GM18520 (cell line): ENCODE data around the gene SLC16A5.
"Not testable (repeated sequence)": the region's sequence is repeated elsewhere in the genome, so short reads cannot be mapped to it uniquely, and the experiment has no call there.

Experiments used
- ATAC-seq: cut with Tn5 transposase; IDR thresholded peaks from one replicate; pipeline ENCODE4 v1.9.1; 2021; ENCODE audit not compliant: unreplicated experiment

SLC16A5 gene

DNA sequence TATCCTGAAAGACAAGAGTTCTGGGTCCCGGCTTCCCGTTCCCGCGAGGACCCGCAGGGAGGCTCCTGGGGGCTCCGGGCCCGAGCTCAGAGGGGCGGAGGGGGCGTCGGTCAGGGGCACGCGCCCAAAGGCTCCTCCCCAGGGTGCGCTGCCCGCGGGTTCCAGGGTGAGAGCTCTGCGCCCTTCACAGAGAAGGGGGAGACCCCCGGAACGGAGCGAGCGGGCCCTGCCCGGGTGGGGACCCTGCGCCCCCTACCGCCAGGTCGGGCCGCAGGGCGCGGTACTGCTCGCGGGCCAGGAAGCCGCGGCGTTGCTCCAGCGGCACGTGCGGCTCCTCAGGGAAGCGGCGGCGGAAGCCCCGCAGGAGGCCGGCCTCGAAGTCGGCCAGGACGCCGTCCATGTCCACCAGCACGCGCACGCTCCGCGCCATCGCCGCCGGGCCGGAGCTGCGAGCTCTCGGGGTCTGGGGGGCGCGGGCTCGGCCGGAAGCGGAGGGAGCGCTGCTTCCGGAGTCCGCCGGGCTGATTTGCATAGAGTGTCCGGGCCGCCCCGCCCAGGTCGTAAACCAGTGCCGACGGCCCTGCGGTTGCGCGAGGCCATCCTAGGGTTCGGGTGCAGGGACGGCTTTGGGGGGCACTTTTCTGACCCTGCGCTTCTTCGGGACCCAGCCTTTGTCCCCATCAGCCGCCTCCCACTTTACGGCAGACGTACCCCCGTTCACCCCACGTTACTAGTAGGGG, 43.7 kb downstream of the SLC16A5 start, which contains the start of gene NT5C:
TSS of gene NT5C (minus strand) at position 465 of the 740 bp plus-strand sequence. CDS start at position 430, 35 bp downstream.
- ATAC-seq: peak; percentile 69

DNA sequence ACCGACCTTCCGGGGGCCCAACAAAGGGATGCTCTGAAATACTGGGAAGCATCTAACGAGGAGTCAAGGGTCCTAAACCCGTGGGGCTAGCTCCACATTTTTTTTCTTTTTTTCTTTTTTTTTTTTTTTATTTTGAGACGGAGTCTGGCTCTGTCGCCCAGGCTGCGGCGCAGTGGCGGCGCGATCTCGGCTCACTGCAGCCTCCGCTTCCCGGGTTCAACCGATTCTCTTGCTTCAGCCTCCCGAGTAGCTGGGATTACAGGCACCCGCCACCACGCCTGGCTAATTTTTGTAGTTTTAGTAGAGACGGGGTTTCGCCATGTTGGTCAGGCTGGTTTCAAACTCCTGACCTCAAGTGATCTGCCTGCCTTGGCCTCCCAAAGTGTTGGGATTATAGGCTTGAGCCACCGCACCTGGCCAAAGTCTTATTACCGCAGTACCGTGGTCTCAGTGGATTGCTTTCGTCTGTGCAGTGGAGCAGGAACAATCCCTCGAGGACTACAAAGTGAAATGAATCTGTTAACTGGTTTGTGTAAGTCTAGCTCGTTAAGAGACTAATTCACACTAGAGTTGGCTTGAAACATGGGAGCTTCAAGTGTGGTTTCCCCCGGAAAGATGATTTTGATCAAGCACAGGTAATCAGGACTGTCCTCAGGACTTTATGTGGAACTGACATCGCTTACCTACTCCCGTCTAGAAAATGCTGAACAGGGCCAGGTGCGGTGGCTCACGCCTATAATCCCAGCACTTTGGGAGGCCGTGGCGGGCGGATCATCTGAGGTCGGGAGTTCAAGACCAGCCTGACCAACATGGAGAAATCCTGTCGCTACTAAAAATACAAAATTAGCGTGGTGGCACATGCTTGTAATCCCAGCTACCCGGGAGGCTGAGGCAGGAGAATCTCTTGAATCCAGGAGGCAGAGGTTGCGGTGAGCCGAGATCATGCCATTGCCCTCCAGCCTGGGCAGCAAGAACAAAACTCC, 44.6 kb downstream of the SLC16A5 start:
- ATAC-seq: not testable (repeated sequence)

DNA sequence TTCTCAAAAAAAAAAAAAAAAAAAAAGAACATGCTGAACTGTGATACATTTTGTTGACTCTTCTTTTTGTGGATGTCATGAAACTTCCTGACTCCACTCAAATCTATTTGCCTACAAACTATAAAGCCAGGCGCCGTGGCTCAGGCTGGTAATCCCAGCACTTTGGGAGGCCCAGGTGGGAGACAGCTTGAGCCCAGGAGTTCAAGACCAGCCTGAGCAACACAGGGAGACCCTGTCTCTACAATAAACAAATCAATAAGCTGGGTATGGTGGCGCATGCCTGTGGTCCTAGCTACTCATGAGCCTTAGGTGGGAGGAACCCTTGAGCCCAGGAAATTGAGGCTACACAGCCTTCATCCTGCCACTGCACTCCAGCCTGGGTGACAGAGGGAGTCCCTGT, 45.2 kb downstream of the SLC16A5 start:
- no peak for ATAC-seq

DNA sequence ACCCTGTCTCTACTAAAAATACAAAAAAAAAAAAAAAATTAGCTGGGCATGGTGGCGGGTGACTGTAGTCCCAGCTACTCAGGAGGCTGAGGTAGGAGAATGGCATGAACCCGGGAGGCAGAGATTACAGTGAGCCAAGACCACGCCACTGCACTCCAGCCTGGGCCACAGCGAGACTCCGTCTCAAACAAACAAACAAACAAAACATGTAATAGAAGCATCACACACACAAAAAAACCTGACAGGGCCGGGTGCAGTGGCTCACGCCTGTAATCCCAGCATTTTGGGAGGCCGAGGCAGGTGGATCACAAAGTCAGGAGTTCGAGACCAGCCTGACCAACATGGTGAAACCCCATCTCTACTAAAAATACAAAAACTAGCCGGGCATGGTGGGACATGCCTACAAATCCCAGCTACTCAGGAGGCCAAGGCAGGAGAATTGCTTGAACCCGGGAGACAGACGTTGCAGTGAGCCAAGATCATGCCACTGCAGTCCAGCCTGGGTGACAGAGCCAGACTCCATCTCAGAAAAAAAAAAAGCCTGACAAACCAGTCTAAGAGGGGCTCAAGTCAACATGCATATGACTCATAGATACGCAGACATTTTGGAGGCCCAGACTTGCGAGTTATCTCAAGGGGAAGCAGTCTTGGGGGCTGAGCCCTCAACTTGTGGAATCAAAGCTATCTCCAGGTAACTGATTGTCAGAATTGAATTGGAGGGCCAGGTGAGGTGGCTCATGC, 46.0 kb downstream of the SLC16A5 start:
- ATAC-seq: not testable (repeated sequence)

DNA sequence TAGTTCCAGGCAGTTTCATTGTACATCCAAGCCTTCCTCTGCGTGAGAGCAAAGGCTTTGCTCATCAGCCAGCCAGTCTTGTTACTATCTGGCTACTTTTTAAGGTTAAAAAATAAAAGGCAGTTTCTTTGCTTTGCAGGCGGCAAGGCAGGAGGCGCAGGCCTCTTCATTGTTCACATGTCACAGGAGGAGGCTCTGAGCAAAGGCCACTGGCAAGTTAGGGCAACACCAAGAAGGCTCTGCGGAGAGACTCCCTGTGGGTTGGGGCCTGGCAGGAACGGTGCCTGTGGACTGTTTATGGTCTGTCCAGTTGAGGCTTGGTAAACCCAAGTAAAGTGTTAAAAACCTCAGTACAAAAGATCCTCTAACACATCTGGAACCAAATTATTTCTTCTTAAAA, 47.7 kb downstream of the SLC16A5 start:
- ATAC-seq: no peak

DNA sequence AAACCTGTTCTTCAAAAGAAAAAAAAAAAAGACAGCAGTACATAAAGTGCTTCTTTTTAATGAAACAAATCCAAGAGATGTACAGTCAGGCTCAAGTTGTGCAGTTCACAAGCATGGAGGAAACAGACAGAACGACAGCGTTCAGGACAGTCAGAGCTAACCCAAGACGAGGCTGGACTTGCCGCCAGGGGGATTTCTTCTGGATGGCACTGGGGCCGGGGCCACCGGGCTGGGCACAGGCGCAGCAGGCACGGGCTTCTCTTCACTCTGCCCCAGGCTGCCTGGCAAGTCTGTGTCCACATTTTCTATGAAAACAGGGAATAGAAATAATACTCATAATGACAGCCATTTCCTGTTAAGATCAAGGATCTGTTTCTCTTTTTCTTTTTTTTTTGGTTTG, 48.2 kb downstream of the SLC16A5 start:
- ATAC-seq: no peak

DNA sequence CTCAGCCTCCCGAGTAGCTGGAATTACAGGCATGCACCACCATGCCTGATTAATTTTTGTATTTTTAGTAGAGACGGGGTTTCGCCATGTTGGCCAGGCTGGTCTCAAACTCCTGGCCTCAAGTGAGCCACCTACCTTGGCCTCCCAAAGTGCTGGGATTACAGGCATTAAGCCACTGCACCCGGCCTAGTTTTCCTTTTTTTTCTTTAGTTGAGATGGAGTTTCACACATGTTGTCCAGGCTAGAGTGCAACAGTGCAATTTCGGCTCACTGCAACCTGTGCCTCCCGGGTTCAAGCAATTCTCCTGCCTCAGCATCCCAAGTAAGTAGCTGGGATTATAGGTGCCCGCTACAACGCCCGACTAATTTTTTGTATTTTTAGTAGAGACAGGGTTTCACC, 50.0 kb downstream of the SLC16A5 start:
- ATAC-seq: not testable (repeated sequence)

DNA sequence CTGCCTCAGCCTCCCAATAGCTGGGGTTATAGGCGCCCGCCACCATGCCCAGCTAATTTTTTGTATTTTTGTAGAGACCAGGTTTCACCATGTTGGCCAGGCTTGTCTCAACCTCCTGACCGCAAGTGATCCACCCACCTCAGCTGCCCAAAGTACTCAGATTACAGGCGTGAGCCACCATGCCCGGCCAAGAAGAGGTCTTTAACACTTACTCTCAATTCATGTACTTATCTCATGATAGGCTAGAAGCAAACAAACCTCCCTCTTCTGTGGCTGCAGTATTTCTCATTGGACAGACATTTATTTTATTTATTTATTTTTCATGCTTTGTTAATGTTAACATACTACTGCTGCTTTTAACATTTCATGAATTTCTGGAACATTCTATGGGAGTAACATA, 50.8 kb downstream of the SLC16A5 start:
- no peak for ATAC-seq

DNA sequence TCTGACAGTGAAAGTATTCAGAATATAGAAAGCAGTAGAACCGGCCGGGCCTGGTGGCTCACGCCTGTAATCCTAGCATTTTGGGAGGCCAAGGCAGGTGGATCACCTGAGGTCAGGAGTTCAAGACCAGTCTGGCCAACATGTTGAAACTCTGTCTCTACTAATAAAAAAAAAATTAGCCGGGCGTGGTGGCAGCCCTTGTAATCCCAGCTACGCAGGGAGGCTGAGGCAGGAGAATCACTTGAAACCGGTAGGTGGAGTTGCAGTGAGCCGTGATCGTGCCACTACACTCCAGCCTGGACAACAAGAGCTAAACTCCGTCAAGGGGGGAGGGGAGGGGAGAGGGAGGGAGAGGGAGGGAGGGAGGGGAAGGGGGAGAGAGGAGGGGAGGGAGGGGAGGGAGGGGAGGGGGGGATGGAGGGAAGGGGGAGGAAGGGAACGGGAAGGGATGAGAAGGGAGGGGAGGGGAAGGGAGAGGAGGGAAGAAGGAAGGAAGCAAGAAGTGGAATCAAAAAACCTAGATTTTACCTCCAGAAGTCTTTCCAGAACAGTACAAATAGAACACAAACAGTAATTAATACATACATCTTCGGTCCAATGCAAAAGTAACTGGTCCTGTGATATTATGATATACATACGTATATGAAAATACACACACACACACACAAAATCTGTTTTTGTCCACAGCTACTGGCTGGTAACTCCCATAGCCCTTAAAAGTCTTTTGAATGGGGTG, 54.6 kb downstream of the SLC16A5 start:
- ATAC-seq: no peak

DNA sequence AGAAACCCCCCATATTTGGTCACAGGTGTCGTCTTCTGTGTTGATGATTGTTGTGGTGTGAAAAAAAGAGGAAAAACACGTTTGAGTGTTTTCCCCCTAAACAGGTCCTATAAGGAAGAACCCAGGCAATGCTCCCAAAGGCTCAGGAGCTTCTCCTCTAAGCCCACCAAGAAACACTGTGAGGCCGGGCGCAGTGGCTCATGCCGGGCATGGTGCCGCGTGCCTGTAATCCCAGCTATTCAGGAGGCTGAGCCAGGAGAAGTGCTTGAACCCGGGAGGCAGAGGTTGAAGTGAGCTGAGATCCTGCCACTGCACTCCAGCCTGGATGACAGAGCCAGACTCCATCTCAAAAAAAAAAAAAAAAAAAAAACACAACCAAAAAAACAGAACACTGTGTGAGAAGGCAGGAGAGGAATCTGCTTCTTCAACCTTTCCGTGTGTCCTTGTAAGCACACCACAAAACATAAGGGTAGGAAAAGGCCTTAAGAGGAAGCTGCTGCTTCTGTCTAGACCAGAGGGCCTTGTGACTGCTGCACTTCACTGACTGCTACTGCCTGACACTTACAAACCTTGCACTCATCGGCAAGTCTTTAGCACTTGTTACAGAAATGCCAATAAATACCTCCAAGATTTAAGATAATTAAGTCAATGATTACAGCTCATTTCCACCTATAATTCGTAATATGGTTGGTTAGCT, 57.2 kb downstream of the SLC16A5 start:
- no peak for ATAC-seq

DNA sequence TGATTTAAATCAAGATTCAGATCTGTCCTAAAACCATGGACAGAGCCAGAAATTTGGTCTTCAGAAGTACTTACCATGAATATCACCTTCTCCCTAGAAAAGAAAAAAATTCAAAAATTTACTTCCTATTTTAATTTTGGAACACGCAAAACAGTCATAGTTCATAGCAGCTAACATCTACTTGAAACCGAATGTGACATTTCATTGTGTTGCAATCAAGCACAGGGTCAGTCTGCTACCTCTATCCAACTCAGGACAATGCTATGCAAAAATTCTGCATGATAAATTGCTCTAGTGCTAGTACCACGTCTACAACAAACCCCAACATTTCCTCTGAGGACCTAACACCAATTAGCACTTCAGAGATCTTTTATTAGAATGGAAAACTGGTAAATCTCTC, 58.8 kb downstream of the SLC16A5 start:
- no peak for ATAC-seq

DNA sequence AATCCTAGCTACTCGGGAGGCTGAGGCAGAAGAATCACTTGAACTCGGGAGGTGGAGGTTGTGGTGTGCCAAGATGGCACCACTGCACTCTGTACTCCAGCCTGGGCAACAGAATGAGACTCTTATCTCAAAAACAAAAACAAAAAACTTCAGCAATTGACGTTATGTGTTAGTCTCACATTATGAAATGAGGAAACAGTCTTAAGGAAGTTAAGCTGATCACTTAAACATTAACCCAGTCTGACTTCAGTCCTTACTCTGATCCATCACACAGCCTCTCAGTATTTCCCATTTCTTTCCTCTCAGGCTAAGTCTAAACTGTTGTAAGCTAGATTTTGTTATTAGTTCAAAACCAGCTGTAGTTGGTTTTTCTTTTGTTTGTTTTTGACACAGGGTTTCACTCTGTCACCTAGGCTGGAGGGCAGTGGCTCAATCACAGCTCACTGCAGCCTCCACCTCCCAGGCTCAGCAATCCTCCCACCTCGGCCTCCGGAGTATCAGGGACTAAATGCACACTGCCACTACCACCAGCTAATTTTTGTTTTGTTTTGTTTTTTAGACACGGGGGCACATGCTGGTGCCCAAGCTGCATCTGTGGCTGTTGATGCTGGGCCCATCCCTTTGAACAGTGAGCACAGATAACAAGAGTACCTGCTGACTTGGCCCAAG, 60.3 kb downstream of the SLC16A5 start:
- no peak for ATAC-seq

DNA sequence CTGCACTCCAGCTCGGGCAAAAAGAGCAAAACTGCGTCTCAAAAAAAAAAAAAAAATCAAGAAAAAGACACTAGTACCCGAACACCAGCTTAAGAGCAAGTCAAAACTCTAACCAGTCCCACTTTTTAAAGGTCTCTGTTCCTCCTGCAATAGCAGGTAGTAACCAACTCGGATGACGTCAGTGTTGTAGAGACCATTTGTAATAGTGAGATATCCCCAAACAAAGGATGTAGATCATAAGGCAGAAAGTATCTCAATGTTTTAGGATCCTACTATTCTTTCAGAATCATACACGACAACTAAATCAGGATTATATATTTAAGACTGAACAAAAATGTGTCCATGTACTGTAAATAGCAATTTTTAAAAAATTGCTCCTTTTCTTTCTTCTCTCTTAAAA, 64.2 kb downstream of the SLC16A5 start:
- ATAC-seq: no peak

DNA sequence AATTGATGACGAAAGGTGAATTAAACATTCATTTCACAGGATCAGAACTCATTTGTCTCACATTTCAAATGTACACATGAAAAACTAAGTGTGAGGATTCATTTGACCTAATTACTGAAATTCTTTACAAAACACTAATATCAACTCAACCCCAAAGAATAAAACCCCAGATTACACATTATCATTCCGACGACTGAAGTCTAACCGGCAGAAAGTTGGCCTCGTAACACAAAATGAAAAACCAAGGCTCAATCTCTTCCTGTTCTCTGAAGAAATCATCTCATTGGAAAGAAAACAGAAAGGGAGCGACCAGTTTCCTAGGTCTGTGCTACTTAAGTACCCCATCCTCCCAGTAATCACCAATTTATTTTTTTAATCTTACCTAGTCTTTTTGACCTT, 64.8 kb downstream of the SLC16A5 start:
- ATAC-seq: no peak

DNA sequence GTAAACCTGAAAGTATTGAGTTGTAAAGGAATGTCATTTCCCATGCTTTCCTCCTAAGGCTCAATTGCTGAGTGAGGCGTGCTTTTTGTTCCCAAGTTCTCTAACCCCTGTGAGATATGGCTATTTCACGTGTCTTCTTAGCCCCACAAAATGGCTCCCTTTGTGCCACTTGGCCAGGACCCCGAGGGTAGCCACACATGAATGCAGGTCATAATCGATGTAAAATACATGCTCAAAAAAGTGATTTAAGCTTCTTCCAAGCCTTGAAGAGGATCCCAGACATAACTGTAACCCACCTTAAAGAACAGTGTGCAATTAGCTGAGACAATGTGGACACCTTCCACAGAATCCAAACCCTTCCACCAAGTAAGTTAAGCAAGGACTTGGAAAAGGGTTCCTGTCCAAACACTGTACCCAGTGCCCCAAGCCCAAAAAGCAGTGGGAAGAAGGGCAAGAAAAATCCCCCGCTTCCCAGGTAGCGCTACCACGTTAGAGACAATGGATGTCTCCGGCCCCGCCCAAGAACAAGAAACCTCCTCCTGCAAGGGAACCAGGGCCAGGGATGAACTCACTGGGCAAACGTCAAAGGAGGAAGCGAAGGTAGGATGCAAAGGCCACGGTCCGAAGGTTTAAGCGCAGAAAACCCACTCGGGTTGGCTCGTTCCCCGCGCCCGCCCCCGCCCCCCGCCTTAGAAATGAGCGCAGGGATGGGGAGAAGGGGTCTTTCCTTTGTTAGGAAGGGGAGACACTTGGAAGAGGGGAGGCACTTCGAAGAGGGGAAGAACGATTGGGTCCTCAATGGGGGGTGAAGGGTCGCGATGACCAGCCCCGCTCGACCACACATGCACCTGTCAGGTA, 65.4 kb downstream of the SLC16A5 start:
- ATAC-seq: no peak

DNA sequence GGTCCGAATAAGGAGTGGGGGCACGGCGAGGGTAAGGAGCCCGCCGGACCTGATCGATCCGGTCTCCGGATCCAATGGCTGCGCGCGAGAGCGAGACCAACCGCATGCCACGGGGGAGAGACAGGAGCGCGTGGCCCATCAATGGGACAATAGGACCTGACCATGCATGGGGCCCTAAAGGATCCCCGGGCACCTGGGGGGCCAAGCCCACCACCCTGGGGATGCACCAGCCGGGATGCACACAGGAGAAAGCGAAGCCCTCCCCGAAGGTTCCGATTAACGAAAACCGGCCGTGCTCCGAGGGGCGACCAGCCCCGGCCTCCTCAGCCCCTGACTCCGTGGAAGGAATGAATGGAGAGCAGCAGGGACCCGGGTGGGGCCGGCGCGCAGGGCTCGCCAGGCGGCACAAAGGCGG, 66.0 kb downstream of the SLC16A5 start:
- peak; percentile 19 for ATAC-seq

DNA sequence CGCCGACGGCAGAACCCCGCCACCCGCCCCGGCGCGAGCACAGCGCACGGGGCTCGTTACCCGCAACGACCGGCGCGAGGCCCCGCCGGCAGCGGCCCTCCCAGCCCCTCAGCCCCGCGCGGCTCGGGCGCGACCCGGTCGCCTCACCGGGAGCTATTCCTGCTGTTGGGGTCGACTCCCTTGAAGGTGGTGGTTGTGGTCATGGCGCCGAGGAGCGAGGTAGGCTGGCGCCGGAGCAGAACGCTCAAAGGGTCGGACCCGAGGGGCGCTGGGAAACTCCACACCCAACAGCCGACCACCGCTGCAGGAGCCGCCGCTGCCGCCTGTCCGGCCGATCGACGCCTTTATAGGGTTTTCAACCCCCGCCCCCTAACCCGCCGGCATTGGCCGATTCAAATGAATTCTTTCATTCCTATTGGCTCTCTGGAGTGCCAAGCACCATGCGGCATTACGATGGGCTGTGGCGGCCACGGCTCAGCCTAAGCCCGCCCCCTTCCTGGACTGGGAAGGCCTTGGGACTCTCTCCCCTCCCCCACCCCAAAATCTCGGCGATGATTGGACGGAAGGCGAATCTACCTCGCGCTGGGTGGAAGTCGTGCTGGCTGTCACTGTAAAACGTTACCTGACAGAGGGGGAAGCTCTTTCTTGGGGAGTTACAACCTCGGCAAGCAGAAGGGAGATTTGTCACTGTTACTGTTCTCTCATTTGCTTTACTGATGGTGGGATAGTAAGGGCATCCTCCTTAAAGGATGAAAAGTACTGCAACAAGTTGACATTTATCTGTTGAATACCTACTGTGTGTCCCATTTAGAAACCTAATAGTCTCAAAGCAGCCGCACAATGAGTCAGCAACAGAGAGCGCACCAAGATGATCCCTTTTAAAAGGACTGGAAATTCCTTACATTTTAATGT, 66.7 kb downstream of the SLC16A5 start, which contains the start of gene JPT1:
TSS of gene JPT1 (minus strand) at position 318 of the 912 bp plus-strand sequence. CDS start at position 203, 115 bp downstream.
- ATAC-seq: peak; percentile 91
